Keratinocyte (primary cell): ENCODE data around the gene UTF1. TPM values are rescaled to one million over a fixed set of nuclear protein-coding genes. Genes with fewer than 3 reads are reported as not detected.

Experiments used
- DNase-seq: peaks from one replicate; pipeline ENCODE4 v3.0.0-alpha.2; 2011; ENCODE audit warnings: low read depth, missing footprints, low spot score
- FAIRE-seq: peaks from 2 replicates; lab custom pipeline; 2011; peaks lifted over from hg19 to GRCh38; lab: Jason Lieb, UNC
- H2AFZ ChIP-seq: 2 replicates; pipeline ENCODE4 v1.6.0; 2012; ENCODE audit warnings: low read length, control low read depth, inconsistent platforms; ENCODE audit not compliant: control insufficient read depth
- H3K27ac ChIP-seq: 2 replicates; pipeline ENCODE4 v1.5.1; 2011; ENCODE audit warnings: low read length; ENCODE audit not compliant: control insufficient read depth, insufficient read depth
- H3K27me3 ChIP-seq: 3 replicates; pipeline ENCODE4 v1.6.0; 2011; ENCODE audit warnings: low read length; ENCODE audit not compliant: control insufficient read depth, insufficient read depth; ENCODE audit errors: extremely low read depth
- H3K36me3 ChIP-seq, 2 experiments: 2 replicates in 1 of 2; 3 replicates in 1 of 2; pipeline ENCODE4 v1.5.1; 2011; ENCODE audit warnings: low read length in 2 of 2, mild to moderate bottlenecking in 1 of 2; ENCODE audit not compliant: control insufficient read depth in 2 of 2, insufficient read depth in 2 of 2; ENCODE audit errors: extremely low read depth in 1 of 2
- H3K4me1 ChIP-seq: 3 replicates; pipeline ENCODE4 v1.5.1; 2011; ENCODE audit warnings: low read length; ENCODE audit not compliant: control insufficient read depth, insufficient read depth; ENCODE audit errors: extremely low read depth
- H3K4me2 ChIP-seq: 3 replicates; pipeline ENCODE4 v1.6.0; 2011; ENCODE audit warnings: low read depth, low read length; ENCODE audit not compliant: control insufficient read depth, insufficient read depth; ENCODE audit errors: extremely low read depth
- H3K4me3 ChIP-seq, 3 experiments: fragments of 200-600 bp in 1 of 3; sonication (generic) in 1 of 3; 2 replicates in 2 of 3; 3 replicates in 1 of 3; pipeline ENCODE4 v1.5.1; 2011 to 2016; ENCODE audit warnings: low read length in 3 of 3, mild to moderate bottlenecking in 3 of 3, control low read depth in 2 of 3, inconsistent platforms in 1 of 3, low read depth in 1 of 3, mixed read lengths in 1 of 3, mixed run types in 1 of 3, moderate library complexity in 1 of 3; ENCODE audit not compliant: control insufficient read depth in 2 of 3, insufficient read depth in 2 of 3; ENCODE audit errors: extremely low read depth in 1 of 3
- H3K79me2 ChIP-seq: 2 replicates; pipeline ENCODE4 v1.6.0; 2012; ENCODE audit warnings: low read length; ENCODE audit not compliant: control insufficient read depth, insufficient read depth
- H3K9ac ChIP-seq: 3 replicates; pipeline ENCODE4 v1.6.0; 2011; ENCODE audit warnings: low read length; ENCODE audit not compliant: control insufficient read depth, insufficient read depth; ENCODE audit errors: extremely low read depth
- H3K9me1 ChIP-seq: 3 replicates; pipeline ENCODE4 v1.6.0; 2011; ENCODE audit warnings: low read length; ENCODE audit not compliant: control insufficient read depth, insufficient read depth; ENCODE audit errors: extremely low read depth
- H3K9me3 ChIP-seq: 2 replicates; pipeline ENCODE4 v1.5.1; 2012; ENCODE audit warnings: low read depth, low read length; ENCODE audit not compliant: control insufficient read depth
- H4K20me1 ChIP-seq: 3 replicates; pipeline ENCODE4 v1.6.0; 2011; ENCODE audit warnings: low read length; ENCODE audit not compliant: control insufficient read depth, insufficient read depth; ENCODE audit errors: extremely low read depth
- EZH2 ChIP-seq: IDR thresholded peaks from one replicate; pipeline ENCODE4 v1.6.1; 2012; ENCODE audit warnings: inconsistent platforms, mild to moderate bottlenecking, low read length, moderate library complexity
- dilution Hi-C: fragments of 300-500 bp; cut with MboI; formaldehyde crosslinking; loops from one replicate; pipeline ENCODE4 v1.7.0; 2020; ENCODE audit warnings: low sequenced_read_pairs; ENCODE audit not compliant: extremely low pct_ligation_motif_present
- polyA plus RNA-seq, 5 experiments: library from polyadenylated mRNA; depleted of rRNA in 3 of 5; stranded (reverse) in 3 of 5; stranded (forward) in 1 of 5; unstranded in 1 of 5; fragments of >200 nt; gene quantifications; 1 replicate in 1 of 5; 2 replicates in 3 of 5; 3 replicates in 1 of 5; pipeline versions ENCODE4 v1.2.1 to v1.2.3, GENCODE V29; 2011 to 2012; ENCODE audit warnings: missing spikeins in 2 of 5, low read depth in 1 of 5, low replicate concordance in 1 of 5
- TF ChIP-seq, protein P1 (sequence below), 3 experiments: IDR thresholded peaks in 1 of 3; conservative IDR thresholded peaks in 1 of 3; optimal IDR thresholded peaks in 1 of 3; 2 replicates in 2 of 3; 3 replicates in 1 of 3; pipeline versions ENCODE3 to v1.5.1; 2011; ENCODE audit warnings: low read length in 3 of 3, mild to moderate bottlenecking in 3 of 3, moderate library complexity in 2 of 3, control low read depth in 1 of 3, inconsistent platforms in 1 of 3; ENCODE audit not compliant: insufficient read depth in 2 of 3; ENCODE audit errors: extremely low read depth in 1 of 3

The UTF1 gene
- polyA plus RNA-seq, 1 donor (not counting 4 experiments of a cell fraction or from before 2014, with no cell fraction given) = not detected

DNA sequence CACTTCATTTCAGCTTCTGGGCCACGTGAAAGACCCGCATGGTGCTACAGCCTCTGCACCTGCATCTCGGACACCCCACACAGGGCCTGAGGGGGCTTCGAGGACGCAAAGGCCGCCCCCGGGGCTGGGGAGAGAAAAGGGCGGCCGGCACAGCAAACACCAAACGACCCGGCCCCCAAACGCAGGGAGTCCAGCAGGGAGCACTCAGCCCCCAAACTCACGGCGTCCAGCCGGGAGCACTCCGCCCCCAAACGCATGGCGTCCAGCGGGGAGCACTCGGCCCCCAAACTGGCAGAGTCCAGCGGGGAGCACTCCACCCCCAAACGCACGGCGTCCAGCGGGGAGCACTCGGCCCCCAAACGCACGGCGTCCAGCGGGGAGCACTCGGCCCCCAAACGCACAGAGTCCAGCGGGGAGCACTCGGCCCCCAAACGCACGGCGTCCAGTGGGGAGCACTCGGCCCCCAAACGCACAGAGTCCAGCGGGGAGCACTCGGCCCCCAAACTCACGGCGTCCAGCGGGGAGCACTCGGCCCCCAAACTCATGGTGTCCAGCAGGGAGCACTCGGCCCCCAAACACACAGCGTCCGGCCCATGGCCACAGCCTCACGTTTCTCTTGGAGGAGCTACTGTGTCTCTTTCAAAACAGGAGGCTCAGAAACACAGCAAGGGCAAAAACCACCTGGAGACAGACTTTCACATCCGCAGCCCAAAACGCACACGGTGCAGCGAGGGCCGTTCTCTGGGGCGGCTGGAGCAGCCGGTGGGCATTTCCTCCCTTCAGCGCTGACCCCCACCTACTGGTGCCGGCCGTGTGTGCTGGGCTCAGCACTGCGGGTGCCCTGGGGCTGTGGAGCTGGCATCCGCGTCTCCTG is 27.0 kb upstream of the UTF1 start:
- no peak for FAIRE-seq
- no peak for TF ChIP-seq EZH2
- TF ChIP-seq, protein P1, sequence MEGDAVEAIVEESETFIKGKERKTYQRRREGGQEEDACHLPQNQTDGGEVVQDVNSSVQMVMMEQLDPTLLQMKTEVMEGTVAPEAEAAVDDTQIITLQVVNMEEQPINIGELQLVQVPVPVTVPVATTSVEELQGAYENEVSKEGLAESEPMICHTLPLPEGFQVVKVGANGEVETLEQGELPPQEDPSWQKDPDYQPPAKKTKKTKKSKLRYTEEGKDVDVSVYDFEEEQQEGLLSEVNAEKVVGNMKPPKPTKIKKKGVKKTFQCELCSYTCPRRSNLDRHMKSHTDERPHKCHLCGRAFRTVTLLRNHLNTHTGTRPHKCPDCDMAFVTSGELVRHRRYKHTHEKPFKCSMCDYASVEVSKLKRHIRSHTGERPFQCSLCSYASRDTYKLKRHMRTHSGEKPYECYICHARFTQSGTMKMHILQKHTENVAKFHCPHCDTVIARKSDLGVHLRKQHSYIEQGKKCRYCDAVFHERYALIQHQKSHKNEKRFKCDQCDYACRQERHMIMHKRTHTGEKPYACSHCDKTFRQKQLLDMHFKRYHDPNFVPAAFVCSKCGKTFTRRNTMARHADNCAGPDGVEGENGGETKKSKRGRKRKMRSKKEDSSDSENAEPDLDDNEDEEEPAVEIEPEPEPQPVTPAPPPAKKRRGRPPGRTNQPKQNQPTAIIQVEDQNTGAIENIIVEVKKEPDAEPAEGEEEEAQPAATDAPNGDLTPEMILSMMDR (optimal IDR thresholded peaks at IDR 0.05 in 1 of 3, IDR thresholded peaks at IDR 0.05 in 1 of 3, conservative IDR thresholded peaks at IDR 0.05 in 1 of 3; ENCODE audit: extremely low read depth in 1 of 3, insufficient read depth in 2 of 3, low read length in 3 of 3) = no peak
- peaks cover 19% of the 10 kb centered on the region for H3K27me3 ChIP-seq
- no peaks in the 10 kb centered on the region for H3K9me3 ChIP-seq
- H3K4me1 ChIP-seq = no peaks in the 10 kb centered on the region
- no peak overlapping the region for H3K4me2 ChIP-seq
- H3K9ac ChIP-seq = no peak overlapping the region
- H3K4me3 ChIP-seq = no peak overlapping the region
- H2AFZ ChIP-seq = no peak overlapping the region
- H3K27ac ChIP-seq = no peak overlapping the region
- H3K79me2 ChIP-seq = no peaks in the 10 kb centered on the region
- dilution Hi-C loops = no loop called here
- no peaks in the 10 kb centered on the region for H3K36me3 ChIP-seq
- H4K20me1 ChIP-seq = no peaks in the 10 kb centered on the region
- no peaks in the 10 kb centered on the region for H3K9me1 ChIP-seq
- no peak for DNase-seq

DNA sequence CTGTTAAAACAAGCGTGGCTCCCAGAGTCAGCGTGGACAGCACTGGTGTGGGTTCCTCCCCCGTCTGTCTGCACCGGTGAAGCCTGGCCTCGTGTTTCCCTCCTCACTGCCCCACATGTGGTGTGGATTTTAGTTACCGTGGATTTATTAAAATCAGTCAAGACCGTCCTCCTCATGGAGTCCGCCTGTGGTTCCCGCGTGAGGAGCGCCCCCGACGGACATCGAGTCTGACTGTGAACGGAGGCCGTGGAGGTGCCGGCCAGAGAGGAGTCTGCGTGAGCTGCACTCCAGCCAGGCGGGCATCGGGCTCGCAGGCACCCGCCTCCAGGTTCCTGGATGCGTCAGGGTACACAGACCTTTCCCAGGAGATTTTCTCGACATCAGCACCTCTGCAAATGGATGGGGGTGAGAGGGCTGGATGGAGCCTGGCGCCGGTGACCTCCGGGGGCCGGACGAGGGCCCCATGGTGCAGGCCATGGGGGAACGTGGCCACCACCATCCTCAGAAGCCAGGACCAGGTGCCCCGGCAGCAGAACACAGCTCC is 26.3 kb upstream of the UTF1 start:
- no peak for DNase-seq
- no peak for FAIRE-seq
- H3K9me1 ChIP-seq = no peaks in the 10 kb centered on the region
- H3K9me3 ChIP-seq = no peaks in the 10 kb centered on the region
- no peak overlapping the region for H3K9ac ChIP-seq
- H3K79me2 ChIP-seq = no peaks in the 10 kb centered on the region
- TF ChIP-seq EZH2 = no peak
- TF ChIP-seq, protein P1 (optimal IDR thresholded peaks at IDR 0.05 in 1 of 3, IDR thresholded peaks at IDR 0.05 in 1 of 3, conservative IDR thresholded peaks at IDR 0.05 in 1 of 3; ENCODE audit: extremely low read depth in 1 of 3, insufficient read depth in 2 of 3, low read length in 3 of 3) = no peak
- H2AFZ ChIP-seq = no peak overlapping the region
- H3K4me1 ChIP-seq = no peaks in the 10 kb centered on the region
- peaks cover 19% of the 10 kb centered on the region for H3K27me3 ChIP-seq
- no peak overlapping the region for H3K4me2 ChIP-seq
- H3K4me3 ChIP-seq = no peak overlapping the region
- no peaks in the 10 kb centered on the region for H4K20me1 ChIP-seq
- H3K27ac ChIP-seq = no peak overlapping the region
- no peaks in the 10 kb centered on the region for H3K36me3 ChIP-seq
- dilution Hi-C loops = no loop called here
